IPS-15b (cell line): ENCODE data around the gene TOX2.

Experiments
- H3K27me3 ChIP-seq: one replicate; pipeline ENCODE4 v1.6.1; 2013; ENCODE audit warnings: low read length; ENCODE audit not compliant: control insufficient read depth, insufficient read depth
- H3K36me3 ChIP-seq: one replicate; pipeline ENCODE4 v1.6.1; 2013; ENCODE audit warnings: low read length; ENCODE audit not compliant: control insufficient read depth, insufficient read depth
- H3K4me1 ChIP-seq: one replicate; pipeline ENCODE4 v1.6.1; 2013; ENCODE audit warnings: mild to moderate bottlenecking, low read length; ENCODE audit not compliant: control insufficient read depth, insufficient read depth
- H3K4me3 ChIP-seq: one replicate; pipeline ENCODE4 v1.5.1; 2013; ENCODE audit warnings: low read depth, low read length
- H3K9ac ChIP-seq: one replicate; pipeline ENCODE4 v1.6.1; 2013; ENCODE audit warnings: low read depth, mild to moderate bottlenecking, low read length
- H3K9me3 ChIP-seq: one replicate; pipeline ENCODE4 v1.6.1; 2013; ENCODE audit warnings: mild to moderate bottlenecking, low read length; ENCODE audit not compliant: control insufficient read depth, insufficient read depth

The TOX2 gene

GRCh38 chr20:43943725-43944124 lies 29.1 kb downstream of the TOX2 start:
- H3K27me3 ChIP-seq, result no peaks in the 10 kb centered on the region
- no peak overlapping the region for H3K4me3 ChIP-seq
- no peaks in the 10 kb centered on the region for H3K36me3 ChIP-seq
- H3K4me1 ChIP-seq, result peaks cover 2% of the 10 kb centered on the region
- no peaks in the 10 kb centered on the region for H3K9me3 ChIP-seq
- no peak overlapping the region for H3K9ac ChIP-seq

- Histone ChIP-seq H3K4me3 (no peak overlapping the region), H3K36me3 (no peaks in the 10 kb centered on the region), H3K9ac (no peak overlapping the region), H3K9me3 (no peaks in the 10 kb centered on the region), H3K27me3 (no peaks in the 10 kb centered on the region), H3K4me1 (peaks cover 2% of the 10 kb centered on the region)
These were observed 30.1 kb downstream of the TOX2 start for GRCh38 chr20:43944653-43945235.

- H3K27me3 ChIP-seq, result no peaks in the 10 kb centered on the region
- no peak overlapping the region for H3K4me3 ChIP-seq
- no peak overlapping the region for H3K9ac ChIP-seq
- no peaks in the 10 kb centered on the region for H3K36me3 ChIP-seq
- H3K4me1 ChIP-seq, result peaks cover 2% of the 10 kb centered on the region
- H3K9me3 ChIP-seq, result no peaks in the 10 kb centered on the region
These were observed 30.9 kb downstream of the TOX2 start for GRCh38 chr20:43945391-43946205.

- Histone ChIP-seq H3K9me3 (no peaks in the 10 kb centered on the region), H3K4me3 (no peak overlapping the region)
These were observed 31.5 kb downstream of the TOX2 start for GRCh38 chr20:43946206-43946491.

GRCh38 chr20:43946659-43947315 lies 32.1 kb downstream of the TOX2 start:
- Histone ChIP-seq H3K4me1 (peaks cover 2% of the 10 kb centered on the region), H3K9me3 (no peaks in the 10 kb centered on the region), H3K36me3 (no peaks in the 10 kb centered on the region), H3K27me3 (no peaks in the 10 kb centered on the region), H3K4me3 (no peak overlapping the region), H3K9ac (no peak overlapping the region)

More at GRCh38 chr20:43946206-43946491, 31.5 kb downstream of the TOX2 start:
- H3K36me3 ChIP-seq, result no peaks in the 10 kb centered on the region
- H3K9ac ChIP-seq, result no peak overlapping the region
- H3K27me3 ChIP-seq, result no peaks in the 10 kb centered on the region
- H3K4me1 ChIP-seq, result peaks cover 2% of the 10 kb centered on the region

- no peaks in the 10 kb centered on the region for H3K27me3 ChIP-seq
- H3K4me3 ChIP-seq, result no peak overlapping the region
- no peak overlapping the region for H3K9ac ChIP-seq
- no peaks in the 10 kb centered on the region for H3K9me3 ChIP-seq
- peaks cover 2% of the 10 kb centered on the region for H3K4me1 ChIP-seq
- H3K36me3 ChIP-seq, result no peaks in the 10 kb centered on the region
These were observed 32.7 kb downstream of the TOX2 start for GRCh38 chr20:43947316-43947710.

GRCh38 chr20:43948455-43948854 lies 33.8 kb downstream of the TOX2 start:
- H3K4me1 ChIP-seq, result peaks cover 2% of the 10 kb centered on the region

GRCh38 chr20:43949248-43949647 lies 34.6 kb downstream of the TOX2 start:
- no peaks in the 10 kb centered on the region for H3K9me3 ChIP-seq
- H3K9ac ChIP-seq, result no peak overlapping the region
- H3K27me3 ChIP-seq, result no peaks in the 10 kb centered on the region
- no peak overlapping the region for H3K4me3 ChIP-seq
- H3K36me3 ChIP-seq, result no peaks in the 10 kb centered on the region
- H3K4me1 ChIP-seq, result peaks cover 2% of the 10 kb centered on the region

More at GRCh38 chr20:43948455-43948854, 33.8 kb downstream of the TOX2 start:
- no peaks in the 10 kb centered on the region for H3K9me3 ChIP-seq
- no peaks in the 10 kb centered on the region for H3K36me3 ChIP-seq
- H3K9ac ChIP-seq, result no peak overlapping the region
- no peak overlapping the region for H3K4me3 ChIP-seq
- no peaks in the 10 kb centered on the region for H3K27me3 ChIP-seq

- H3K4me3 ChIP-seq, result no peak overlapping the region
- no peaks in the 10 kb centered on the region for H3K27me3 ChIP-seq
- no peaks in the 10 kb centered on the region for H3K9me3 ChIP-seq
- no peak overlapping the region for H3K9ac ChIP-seq
- H3K36me3 ChIP-seq, result no peaks in the 10 kb centered on the region
- peaks cover 2% of the 10 kb centered on the region for H3K4me1 ChIP-seq
These were observed 35.3 kb downstream of the TOX2 start for GRCh38 chr20:43949741-43950618.

GRCh38 chr20:43953919-43954592 lies 39.4 kb downstream of the TOX2 start:
- Histone ChIP-seq H3K27me3 (no peaks in the 10 kb centered on the region), H3K4me1 (no peaks in the 10 kb centered on the region), H3K9me3 (no peaks in the 10 kb centered on the region), H3K4me3 (no peak overlapping the region), H3K36me3 (no peaks in the 10 kb centered on the region), H3K9ac (no peak overlapping the region)

GRCh38 chr20:43954704-43955061 lies 40.0 kb downstream of the TOX2 start:
- no peak overlapping the region for H3K4me3 ChIP-seq
- H3K36me3 ChIP-seq, result no peaks in the 10 kb centered on the region
- no peaks in the 10 kb centered on the region for H3K27me3 ChIP-seq
- H3K9me3 ChIP-seq, result no peaks in the 10 kb centered on the region
- no peaks in the 10 kb centered on the region for H3K4me1 ChIP-seq
- no peak overlapping the region for H3K9ac ChIP-seq
